Esophagus squamous epithelium (tissue), 4 donors: ENCODE measurements around the gene INPP4B.

Experiments
- CTCF ChIP-seq, 6 experiments: fragments of 450-650 bp in 4 of 6; fragments of 200-600 bp in 2 of 6; sonication (generic) in 2 of 6; IDR thresholded peaks; one replicate each; pipeline ENCODE4 v1.5.1; 2016 to 2019; ENCODE audit warnings: antibody characterized with exemption in 6 of 6, mild to moderate bottlenecking in 4 of 6, moderate library complexity in 4 of 6
- POLR2A ChIP-seq, 4 donors: fragments of 450-650 bp; IDR thresholded peaks; one replicate each; pipeline ENCODE4 v1.6.1; 2017; ENCODE audit warnings: antibody characterized with exemption in 4 of 4, mild to moderate bottlenecking in 4 of 4, moderate library complexity in 3 of 4

DNA sequence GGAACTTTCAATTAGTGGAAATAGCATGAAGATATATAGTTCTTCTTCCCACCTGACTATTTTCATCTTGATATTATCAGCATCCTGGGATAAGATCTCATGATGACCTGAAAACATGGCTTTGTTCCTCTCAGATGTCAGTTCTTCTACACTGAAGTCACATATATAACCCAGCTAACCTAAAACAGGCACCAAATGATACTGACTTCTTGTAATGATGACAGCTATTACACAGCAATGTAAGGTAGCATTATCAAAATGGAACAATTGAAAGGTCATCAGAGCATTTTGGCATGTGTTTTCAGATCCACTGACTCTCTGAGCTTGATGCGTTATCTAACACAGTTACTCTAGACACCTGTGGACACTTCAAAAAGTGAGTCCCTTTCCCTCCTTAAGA is 469.9 kb downstream of the INPP4B start:
- TF ChIP-seq POLR2A (IDR thresholded peaks at IDR 0.05), result no peak
- TF ChIP-seq CTCF (IDR thresholded peaks at IDR 0.05), result no peak
